GM23338 (cell line): ENCODE data around the gene IRF2. TPM values are rescaled to one million over a fixed set of nuclear protein-coding genes. Genes with fewer than 3 reads are reported as not detected.

Experiments used
- ATAC-seq: fragments of 200-7000 bp; cut with Tn5 transposase; 3 replicates; pipeline ENCODE4 v1.9.1; 2020
- DNase-seq: peaks from one replicate; pipeline ENCODE4 v3.0.0-alpha.2; 2015; ENCODE audit warnings: low spot score
- H2AFZ ChIP-seq: fragments of 200-600 bp; sonication (generic); 2 replicates; pipeline ENCODE4 v1.8.0; 2016; ENCODE audit warnings: antibody characterized with exemption, mild to moderate bottlenecking, moderate library complexity
- H3F3A ChIP-seq: fragments of 200-600 bp; sonication (generic); replicated peaks from 2 replicates; pipeline ENCODE4 v1.8.0; 2017; ENCODE audit warnings: antibody characterized with exemption, mixed run types, low read depth
- H3K27ac ChIP-seq: fragments of 200-600 bp; sonication (generic); 2 replicates; pipeline ENCODE4 v1.6.1; 2016; ENCODE audit warnings: low read depth
- H3K27me3 ChIP-seq: fragments of 200-600 bp; sonication (generic); 2 replicates; pipeline ENCODE4 v1.8.0; 2016; ENCODE audit warnings: mild to moderate bottlenecking, mixed run types, moderate library complexity; ENCODE audit not compliant: insufficient read depth
- H3K36me3 ChIP-seq: fragments of 200-600 bp; sonication (generic); 2 replicates; pipeline ENCODE4 v1.8.0; 2016; ENCODE audit warnings: mild to moderate bottlenecking; ENCODE audit not compliant: insufficient read depth
- H3K4me1 ChIP-seq: fragments of 200-600 bp; sonication (generic); 2 replicates; pipeline ENCODE4 v1.8.0; 2016; ENCODE audit warnings: mild to moderate bottlenecking, moderate library complexity; ENCODE audit not compliant: insufficient read depth
- H3K4me2 ChIP-seq: fragments of 200-600 bp; sonication (generic); 2 replicates; pipeline ENCODE4 v1.7.1; 2017; ENCODE audit warnings: mixed run types
- H3K4me3 ChIP-seq: fragments of 200-600 bp; sonication (generic); 2 replicates; pipeline ENCODE4 v1.6.1; 2016; ENCODE audit warnings: mixed run types
- H3K79me2 ChIP-seq: fragments of 200-600 bp; sonication (generic); replicated peaks from 2 replicates; pipeline ENCODE4 v1.8.0; 2017; ENCODE audit warnings: mild to moderate bottlenecking; ENCODE audit not compliant: insufficient read depth
- H3K9me2 ChIP-seq: fragments of 200-600 bp; sonication (generic); 2 replicates; pipeline ENCODE4 v1.8.0; 2017; ENCODE audit not compliant: insufficient read depth
- H4K20me1 ChIP-seq: fragments of 200-600 bp; sonication (generic); replicated peaks from 2 replicates; pipeline ENCODE4 v1.8.0; 2017; ENCODE audit warnings: mild to moderate bottlenecking; ENCODE audit not compliant: insufficient read depth
- H3K27ac Mint-ChIP-seq: 2 replicates; pipeline ENCODE4 v1.8.0; 2020; ENCODE audit warnings: inconsistent platforms, mild to moderate bottlenecking, moderate library complexity, mixed read lengths
- H3K27me3 Mint-ChIP-seq: 3 replicates; pipeline ENCODE4 v1.8.0; 2022; ENCODE audit warnings: low read depth, mild to moderate bottlenecking, moderate library complexity, mixed read lengths, inconsistent platforms; ENCODE audit not compliant: insufficient read depth, poor library complexity
- H3K36me3 Mint-ChIP-seq: 3 replicates; pipeline ENCODE4 v1.8.0; 2021; ENCODE audit warnings: low read depth, mild to moderate bottlenecking, inconsistent platforms, moderate library complexity, mixed read lengths
- H3K4me1 Mint-ChIP-seq: 3 replicates; pipeline ENCODE4 v1.8.0; 2020; ENCODE audit warnings: mild to moderate bottlenecking, inconsistent platforms, mixed read lengths
- H3K4me3 Mint-ChIP-seq: 3 replicates; pipeline ENCODE4 v1.8.0; 2021; ENCODE audit warnings: moderate library complexity, mild to moderate bottlenecking, inconsistent platforms, mixed read lengths
- H3K9me3 Mint-ChIP-seq: 3 replicates; pipeline ENCODE4 v1.8.0; 2020; ENCODE audit warnings: moderate library complexity, mild to moderate bottlenecking, inconsistent platforms, mixed read lengths
- CREB1 ChIP-seq: fragments of 250-450 bp; sonication (Bioruptor Pico); IDR thresholded peaks from 2 replicates; pipeline ENCODE4 v1.5.0; 2020; ENCODE audit warnings: low read depth, mild to moderate bottlenecking, moderate library complexity
- EZH2 ChIP-seq: fragments of 200-600 bp; sonication (generic); IDR thresholded peaks from one replicate; pipeline ENCODE4 v1.8.0; 2017; ENCODE audit warnings: antibody characterized with exemption, mild to moderate bottlenecking, low read depth; ENCODE audit not compliant: unreplicated experiment
- EZH2phosphoT487 ChIP-seq: fragments of 200-600 bp; sonication (generic); IDR thresholded peaks from one replicate; pipeline ENCODE4 v1.8.1; 2018; ENCODE audit warnings: antibody characterized with exemption; ENCODE audit not compliant: unreplicated experiment
- JUNB ChIP-seq: IDR thresholded peaks from one replicate; pipeline ENCODE4 v1.6.1; 2016; ENCODE audit warnings: antibody characterized with exemption; ENCODE audit not compliant: unreplicated experiment
- NANOG ChIP-seq: IDR thresholded peaks from 2 replicates; pipeline ENCODE4 v1.6.1; 2016; ENCODE audit warnings: antibody characterized with exemption, borderline replicate concordance
- POLR2AphosphoS5 ChIP-seq: IDR thresholded peaks from 2 replicates; pipeline ENCODE4 v1.6.1; 2016; ENCODE audit warnings: antibody characterized with exemption, low read depth
- STAT1 ChIP-seq: IDR thresholded peaks from one replicate; pipeline ENCODE4 v1.6.1; 2016; ENCODE audit warnings: antibody characterized with exemption; ENCODE audit not compliant: unreplicated experiment
- ZNF114 ChIP-seq: fragments of 250-450 bp; sonication (Bioruptor Pico); IDR thresholded peaks from 2 replicates; pipeline ENCODE4 v1.5.0; 2020; ENCODE audit warnings: mild to moderate bottlenecking, moderate library complexity
- ZNF331 ChIP-seq: fragments of 250-450 bp; sonication (Bioruptor Pico); IDR thresholded peaks from 2 replicates; pipeline ENCODE4 v1.5.0; 2020; ENCODE audit warnings: low read depth, mild to moderate bottlenecking, moderate library complexity
- polyA plus RNA-seq: library from polyadenylated mRNA; unstranded; fragments of >200 nt; fragmentation: Nextera tagmentation; extraction: Ambion mirVana; gene quantifications from 2 replicates; pipeline ENCODE4 v1.2.1, GENCODE V29; 2016
- total RNA-seq: library from RNA; depleted of rRNA; stranded (reverse); fragments of >200 nt; shearing (Covaris generic); gene quantifications from 2 replicates; pipeline ENCODE4 v1.2.3, GENCODE V29; 2014
- TF ChIP-seq, protein P1 (sequence below): fragments of 250-450 bp; sonication (Bioruptor Pico); IDR thresholded peaks from 2 replicates; pipeline ENCODE4 v1.5.0; 2020; ENCODE audit warnings: mild to moderate bottlenecking, moderate library complexity
- TF ChIP-seq, protein P2 (sequence below), 2 experiments: fragments of 200-600 bp in 1 of 2; sonication (generic) in 1 of 2; conservative IDR thresholded peaks; 2 replicates each; pipeline versions ENCODE4 v1.5.1 to v1.6.1; 2016 to 2017; ENCODE audit warnings: antibody characterized with exemption in 2 of 2, low read depth in 2 of 2, mild to moderate bottlenecking in 2 of 2, moderate library complexity in 1 of 2
- TF ChIP-seq, protein P3 (sequence below): IDR thresholded peaks from 2 replicates; pipeline ENCODE4 v1.6.1; 2016; ENCODE audit warnings: antibody characterized with exemption
- TF ChIP-seq, protein P4 (sequence below): IDR thresholded peaks from one replicate; pipeline ENCODE4 v1.6.1; 2018; ENCODE audit warnings: antibody characterized with exemption; ENCODE audit not compliant: unreplicated experiment

The IRF2 gene
- total and polyA plus RNA-seq, 2 experiments from 2014 or later: 14.7 to 15.0 TPM

DNA sequence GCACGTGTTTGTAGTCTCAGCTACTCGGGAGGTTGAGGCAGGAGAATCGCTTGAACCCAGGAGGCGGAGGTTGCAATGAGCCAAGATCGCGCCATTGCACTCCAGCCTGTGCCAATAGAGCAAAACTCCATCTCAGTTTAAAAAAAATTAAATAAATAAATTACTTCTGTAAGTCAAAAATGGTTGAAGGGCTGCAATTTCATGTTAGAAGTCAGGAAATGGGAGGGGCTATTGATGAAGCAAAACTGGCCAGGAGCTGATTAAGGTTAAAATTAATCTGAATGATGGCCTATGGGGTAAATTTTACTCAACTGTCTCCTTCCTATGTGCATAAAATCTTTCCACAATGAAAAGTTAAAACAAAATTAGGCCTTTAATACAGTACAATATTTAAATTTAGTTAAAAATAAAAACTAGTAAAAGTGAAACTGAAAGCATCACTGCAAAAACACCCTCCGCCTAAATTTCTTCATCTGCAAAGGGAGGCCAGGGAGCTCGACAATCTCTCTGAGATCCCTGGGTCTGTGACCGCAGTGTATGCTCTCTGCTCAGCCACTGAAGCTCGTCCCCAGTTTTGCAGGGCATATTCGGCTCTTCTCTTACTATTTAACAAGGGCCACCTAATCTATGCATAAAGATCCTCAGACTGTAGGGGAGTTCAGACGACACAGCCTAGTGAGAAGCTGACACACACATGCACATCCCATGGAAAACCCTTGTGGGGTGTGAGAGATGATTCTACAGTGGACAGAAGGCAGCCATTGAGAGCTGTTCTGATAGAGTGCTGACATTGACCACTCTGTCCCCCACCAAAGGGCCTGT, 57.2 kb downstream of the IRF2 start:
- peaks cover 1% of the 10 kb centered on the region for H3K27me3 Mint-ChIP-seq
- H3K4me2 ChIP-seq: no peak overlapping the region
- no peak for ATAC-seq

More for the DNA sequence above, 57.2 kb downstream of the IRF2 start:
- H3K4me3 ChIP-seq: no peak overlapping the region
- H3K4me1 Mint-ChIP-seq: peaks cover 14% of the 10 kb centered on the region
- no peaks in the 10 kb centered on the region for H3K27me3 ChIP-seq
- TF ChIP-seq, protein P1, sequence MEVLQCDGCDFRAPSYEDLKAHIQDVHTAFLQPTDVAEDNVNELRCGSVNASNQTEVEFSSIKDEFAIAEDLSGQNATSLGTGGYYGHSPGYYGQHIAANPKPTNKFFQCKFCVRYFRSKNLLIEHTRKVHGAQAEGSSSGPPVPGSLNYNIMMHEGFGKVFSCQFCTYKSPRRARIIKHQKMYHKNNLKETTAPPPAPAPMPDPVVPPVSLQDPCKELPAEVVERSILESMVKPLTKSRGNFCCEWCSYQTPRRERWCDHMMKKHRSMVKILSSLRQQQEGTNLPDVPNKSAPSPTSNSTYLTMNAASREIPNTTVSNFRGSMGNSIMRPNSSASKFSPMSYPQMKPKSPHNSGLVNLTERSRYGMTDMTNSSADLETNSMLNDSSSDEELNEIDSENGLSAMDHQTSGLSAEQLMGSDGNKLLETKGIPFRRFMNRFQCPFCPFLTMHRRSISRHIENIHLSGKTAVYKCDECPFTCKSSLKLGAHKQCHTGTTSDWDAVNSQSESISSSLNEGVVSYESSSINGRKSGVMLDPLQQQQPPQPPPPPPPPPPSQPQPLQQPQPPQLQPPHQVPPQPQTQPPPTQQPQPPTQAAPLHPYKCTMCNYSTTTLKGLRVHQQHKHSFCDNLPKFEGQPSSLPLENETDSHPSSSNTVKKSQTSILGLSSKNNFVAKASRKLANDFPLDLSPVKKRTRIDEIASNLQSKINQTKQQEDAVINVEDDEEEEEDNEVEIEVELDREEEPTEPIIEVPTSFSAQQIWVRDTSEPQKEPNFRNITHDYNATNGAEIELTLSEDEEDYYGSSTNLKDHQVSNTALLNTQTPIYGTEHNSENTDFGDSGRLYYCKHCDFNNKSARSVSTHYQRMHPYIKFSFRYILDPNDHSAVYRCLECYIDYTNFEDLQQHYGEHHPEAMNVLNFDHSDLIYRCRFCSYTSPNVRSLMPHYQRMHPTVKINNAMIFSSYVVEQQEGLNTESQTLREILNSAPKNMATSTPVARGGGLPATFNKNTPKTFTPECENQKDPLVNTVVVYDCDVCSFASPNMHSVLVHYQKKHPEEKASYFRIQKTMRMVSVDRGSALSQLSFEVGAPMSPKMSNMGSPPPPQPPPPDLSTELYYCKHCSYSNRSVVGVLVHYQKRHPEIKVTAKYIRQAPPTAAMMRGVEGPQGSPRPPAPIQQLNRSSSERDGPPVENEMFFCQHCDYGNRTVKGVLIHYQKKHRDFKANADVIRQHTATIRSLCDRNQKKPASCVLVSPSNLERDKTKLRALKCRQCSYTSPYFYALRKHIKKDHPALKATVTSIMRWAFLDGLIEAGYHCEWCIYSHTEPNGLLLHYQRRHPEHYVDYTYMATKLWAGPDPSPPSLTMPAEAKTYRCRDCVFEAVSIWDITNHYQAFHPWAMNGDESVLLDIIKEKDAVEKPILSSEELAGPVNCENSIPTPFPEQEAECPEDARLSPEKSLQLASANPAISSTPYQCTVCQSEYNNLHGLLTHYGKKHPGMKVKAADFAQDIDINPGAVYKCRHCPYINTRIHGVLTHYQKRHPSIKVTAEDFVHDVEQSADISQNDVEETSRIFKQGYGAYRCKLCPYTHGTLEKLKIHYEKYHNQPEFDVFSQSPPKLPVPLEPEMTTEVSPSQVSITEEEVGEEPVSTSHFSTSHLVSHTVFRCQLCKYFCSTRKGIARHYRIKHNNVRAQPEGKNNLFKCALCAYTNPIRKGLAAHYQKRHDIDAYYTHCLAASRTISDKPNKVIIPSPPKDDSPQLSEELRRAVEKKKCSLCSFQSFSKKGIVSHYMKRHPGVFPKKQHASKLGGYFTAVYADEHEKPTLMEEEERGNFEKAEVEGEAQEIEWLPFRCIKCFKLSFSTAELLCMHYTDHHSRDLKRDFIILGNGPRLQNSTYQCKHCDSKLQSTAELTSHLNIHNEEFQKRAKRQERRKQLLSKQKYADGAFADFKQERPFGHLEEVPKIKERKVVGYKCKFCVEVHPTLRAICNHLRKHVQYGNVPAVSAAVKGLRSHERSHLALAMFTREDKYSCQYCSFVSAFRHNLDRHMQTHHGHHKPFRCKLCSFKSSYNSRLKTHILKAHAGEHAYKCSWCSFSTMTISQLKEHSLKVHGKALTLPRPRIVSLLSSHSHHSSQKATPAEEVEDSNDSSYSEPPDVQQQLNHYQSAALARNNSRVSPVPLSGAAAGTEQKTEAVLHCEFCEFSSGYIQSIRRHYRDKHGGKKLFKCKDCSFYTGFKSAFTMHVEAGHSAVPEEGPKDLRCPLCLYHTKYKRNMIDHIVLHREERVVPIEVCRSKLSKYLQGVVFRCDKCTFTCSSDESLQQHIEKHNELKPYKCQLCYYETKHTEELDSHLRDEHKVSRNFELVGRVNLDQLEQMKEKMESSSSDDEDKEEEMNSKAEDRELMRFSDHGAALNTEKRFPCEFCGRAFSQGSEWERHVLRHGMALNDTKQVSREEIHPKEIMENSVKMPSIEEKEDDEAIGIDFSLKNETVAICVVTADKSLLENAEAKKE: no peak
- TF ChIP-seq ZNF331 (CRISPR knock-in tag) (no peak), STAT1 (no peak), EZH2phosphoT487 (no peak), POLR2AphosphoS5 (no peak), ZNF114 (CRISPR knock-in tag) (no peak), JUNB (no peak), NANOG (no peak), CREB1 (no peak), EZH2 (no peak)
- TF ChIP-seq, protein P2, sequence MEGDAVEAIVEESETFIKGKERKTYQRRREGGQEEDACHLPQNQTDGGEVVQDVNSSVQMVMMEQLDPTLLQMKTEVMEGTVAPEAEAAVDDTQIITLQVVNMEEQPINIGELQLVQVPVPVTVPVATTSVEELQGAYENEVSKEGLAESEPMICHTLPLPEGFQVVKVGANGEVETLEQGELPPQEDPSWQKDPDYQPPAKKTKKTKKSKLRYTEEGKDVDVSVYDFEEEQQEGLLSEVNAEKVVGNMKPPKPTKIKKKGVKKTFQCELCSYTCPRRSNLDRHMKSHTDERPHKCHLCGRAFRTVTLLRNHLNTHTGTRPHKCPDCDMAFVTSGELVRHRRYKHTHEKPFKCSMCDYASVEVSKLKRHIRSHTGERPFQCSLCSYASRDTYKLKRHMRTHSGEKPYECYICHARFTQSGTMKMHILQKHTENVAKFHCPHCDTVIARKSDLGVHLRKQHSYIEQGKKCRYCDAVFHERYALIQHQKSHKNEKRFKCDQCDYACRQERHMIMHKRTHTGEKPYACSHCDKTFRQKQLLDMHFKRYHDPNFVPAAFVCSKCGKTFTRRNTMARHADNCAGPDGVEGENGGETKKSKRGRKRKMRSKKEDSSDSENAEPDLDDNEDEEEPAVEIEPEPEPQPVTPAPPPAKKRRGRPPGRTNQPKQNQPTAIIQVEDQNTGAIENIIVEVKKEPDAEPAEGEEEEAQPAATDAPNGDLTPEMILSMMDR (conservative IDR thresholded peaks at IDR 0.05; ENCODE audit: low read depth in 2 of 2): no peak
- TF ChIP-seq, protein P3, sequence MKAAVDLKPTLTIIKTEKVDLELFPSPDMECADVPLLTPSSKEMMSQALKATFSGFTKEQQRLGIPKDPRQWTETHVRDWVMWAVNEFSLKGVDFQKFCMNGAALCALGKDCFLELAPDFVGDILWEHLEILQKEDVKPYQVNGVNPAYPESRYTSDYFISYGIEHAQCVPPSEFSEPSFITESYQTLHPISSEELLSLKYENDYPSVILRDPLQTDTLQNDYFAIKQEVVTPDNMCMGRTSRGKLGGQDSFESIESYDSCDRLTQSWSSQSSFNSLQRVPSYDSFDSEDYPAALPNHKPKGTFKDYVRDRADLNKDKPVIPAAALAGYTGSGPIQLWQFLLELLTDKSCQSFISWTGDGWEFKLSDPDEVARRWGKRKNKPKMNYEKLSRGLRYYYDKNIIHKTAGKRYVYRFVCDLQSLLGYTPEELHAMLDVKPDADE: no peak
- TF ChIP-seq, protein P4, sequence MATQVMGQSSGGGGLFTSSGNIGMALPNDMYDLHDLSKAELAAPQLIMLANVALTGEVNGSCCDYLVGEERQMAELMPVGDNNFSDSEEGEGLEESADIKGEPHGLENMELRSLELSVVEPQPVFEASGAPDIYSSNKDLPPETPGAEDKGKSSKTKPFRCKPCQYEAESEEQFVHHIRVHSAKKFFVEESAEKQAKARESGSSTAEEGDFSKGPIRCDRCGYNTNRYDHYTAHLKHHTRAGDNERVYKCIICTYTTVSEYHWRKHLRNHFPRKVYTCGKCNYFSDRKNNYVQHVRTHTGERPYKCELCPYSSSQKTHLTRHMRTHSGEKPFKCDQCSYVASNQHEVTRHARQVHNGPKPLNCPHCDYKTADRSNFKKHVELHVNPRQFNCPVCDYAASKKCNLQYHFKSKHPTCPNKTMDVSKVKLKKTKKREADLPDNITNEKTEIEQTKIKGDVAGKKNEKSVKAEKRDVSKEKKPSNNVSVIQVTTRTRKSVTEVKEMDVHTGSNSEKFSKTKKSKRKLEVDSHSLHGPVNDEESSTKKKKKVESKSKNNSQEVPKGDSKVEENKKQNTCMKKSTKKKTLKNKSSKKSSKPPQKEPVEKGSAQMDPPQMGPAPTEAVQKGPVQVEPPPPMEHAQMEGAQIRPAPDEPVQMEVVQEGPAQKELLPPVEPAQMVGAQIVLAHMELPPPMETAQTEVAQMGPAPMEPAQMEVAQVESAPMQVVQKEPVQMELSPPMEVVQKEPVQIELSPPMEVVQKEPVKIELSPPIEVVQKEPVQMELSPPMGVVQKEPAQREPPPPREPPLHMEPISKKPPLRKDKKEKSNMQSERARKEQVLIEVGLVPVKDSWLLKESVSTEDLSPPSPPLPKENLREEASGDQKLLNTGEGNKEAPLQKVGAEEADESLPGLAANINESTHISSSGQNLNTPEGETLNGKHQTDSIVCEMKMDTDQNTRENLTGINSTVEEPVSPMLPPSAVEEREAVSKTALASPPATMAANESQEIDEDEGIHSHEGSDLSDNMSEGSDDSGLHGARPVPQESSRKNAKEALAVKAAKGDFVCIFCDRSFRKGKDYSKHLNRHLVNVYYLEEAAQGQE: no peak
- H3F3A ChIP-seq: no peaks in the 10 kb centered on the region
- peaks cover 4% of the 10 kb centered on the region; the same call in 2 of the 3 replicates for H3K9me3 Mint-ChIP-seq
- peaks cover 2% of the 10 kb centered on the region; the same call in 1 of the 2 replicates for H4K20me1 ChIP-seq
- H3K36me3 ChIP-seq: peaks cover 21% of the 10 kb centered on the region; the same call in 1 of the 2 replicates
- H3K79me2 ChIP-seq: peaks cover 11% of the 10 kb centered on the region
- no peak overlapping the region for H3K27ac Mint-ChIP-seq
- H3K4me1 ChIP-seq: peaks cover 3% of the 10 kb centered on the region; the same call in 1 of the 2 replicates
- no peaks in the 10 kb centered on the region for H3K9me2 ChIP-seq
- no peak overlapping the region for H3K27ac ChIP-seq
- H3K36me3 Mint-ChIP-seq: peaks cover 34% of the 10 kb centered on the region
- no peak overlapping the region for H3K4me3 Mint-ChIP-seq
- no peak overlapping the region for H2AFZ ChIP-seq
- DNase-seq: no peak
